Activated T-helper 1 cell treated with Interleukin-2 at 50 U/mL for 16 hours (primary cell): ENCODE results near the gene KAT7.

ENCODE experiments used
- DNase-seq: peaks from one replicate; pipeline ENCODE4 v3.0.0-alpha.2; 2020; ENCODE audit warnings: low read depth

The KAT7 gene

DNA sequence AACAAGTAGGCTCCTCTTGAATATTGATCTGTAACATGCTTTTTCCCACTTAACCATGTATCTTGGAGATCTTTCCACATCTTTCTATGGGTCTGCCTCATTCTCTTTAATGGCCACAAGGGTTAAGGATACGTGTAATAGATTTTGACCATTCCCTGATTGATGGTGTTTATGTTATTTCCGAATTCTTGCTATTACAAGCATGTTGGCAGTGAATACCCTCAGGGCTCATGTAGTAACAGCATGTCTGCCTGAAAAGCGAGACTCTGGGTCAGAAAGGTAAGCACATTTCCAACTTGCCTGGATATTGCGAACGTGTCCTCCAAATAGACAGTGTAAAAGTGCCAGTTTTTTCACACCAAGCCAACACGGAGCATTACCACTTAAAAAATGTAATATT, 54.4 kb downstream of the KAT7 start:
- DNase-seq, result no peak

DNA sequence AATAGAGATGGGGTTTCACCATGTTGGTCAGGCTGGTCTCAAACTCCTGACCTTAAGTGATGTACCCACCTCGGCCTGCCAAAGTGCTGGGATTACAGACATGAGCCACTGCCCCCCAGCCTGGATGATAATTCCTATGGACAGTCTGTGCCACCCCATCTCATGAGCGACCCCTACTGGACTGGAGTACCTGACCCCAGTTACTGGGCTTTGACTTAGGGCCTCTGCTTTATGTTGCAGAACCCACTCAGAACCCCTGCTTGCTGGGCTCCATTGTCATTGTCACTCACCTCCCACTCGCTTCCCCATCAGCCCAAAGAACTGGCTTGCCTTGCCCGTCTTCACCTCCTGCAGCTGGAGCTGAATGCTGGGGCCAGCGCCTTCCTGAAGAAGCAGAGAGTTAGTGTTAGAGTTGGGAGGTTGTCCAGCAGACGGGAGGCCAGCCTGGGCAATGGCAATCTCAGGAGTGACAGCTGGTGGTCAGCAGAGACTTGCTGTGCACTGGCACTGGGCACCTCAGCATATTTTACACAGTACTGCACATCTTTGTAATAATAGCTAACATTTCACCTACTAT, 55.4 kb downstream of the KAT7 start:
- DNase-seq, result no peak

DNA sequence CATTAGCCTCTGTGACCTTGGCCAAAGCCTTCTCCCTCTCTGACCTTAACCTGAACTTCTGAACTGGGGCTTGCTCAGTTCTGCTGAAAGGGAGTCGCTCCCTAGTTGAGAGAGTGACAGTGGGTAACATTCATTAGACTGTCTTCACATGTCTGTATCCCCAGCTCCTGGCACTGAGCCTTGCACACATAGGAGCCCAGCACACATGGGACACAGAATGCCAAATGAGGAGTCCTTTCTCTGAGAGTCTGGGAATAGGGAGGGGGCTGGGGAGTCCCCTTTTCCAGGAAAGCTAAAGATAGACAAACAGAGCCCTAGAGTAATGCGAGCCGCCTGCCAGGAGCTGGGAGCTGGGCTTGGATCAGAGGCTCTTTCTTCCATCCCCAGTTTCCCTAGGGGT, 56.8 kb downstream of the KAT7 start:
- DNase-seq, result no peak

DNA sequence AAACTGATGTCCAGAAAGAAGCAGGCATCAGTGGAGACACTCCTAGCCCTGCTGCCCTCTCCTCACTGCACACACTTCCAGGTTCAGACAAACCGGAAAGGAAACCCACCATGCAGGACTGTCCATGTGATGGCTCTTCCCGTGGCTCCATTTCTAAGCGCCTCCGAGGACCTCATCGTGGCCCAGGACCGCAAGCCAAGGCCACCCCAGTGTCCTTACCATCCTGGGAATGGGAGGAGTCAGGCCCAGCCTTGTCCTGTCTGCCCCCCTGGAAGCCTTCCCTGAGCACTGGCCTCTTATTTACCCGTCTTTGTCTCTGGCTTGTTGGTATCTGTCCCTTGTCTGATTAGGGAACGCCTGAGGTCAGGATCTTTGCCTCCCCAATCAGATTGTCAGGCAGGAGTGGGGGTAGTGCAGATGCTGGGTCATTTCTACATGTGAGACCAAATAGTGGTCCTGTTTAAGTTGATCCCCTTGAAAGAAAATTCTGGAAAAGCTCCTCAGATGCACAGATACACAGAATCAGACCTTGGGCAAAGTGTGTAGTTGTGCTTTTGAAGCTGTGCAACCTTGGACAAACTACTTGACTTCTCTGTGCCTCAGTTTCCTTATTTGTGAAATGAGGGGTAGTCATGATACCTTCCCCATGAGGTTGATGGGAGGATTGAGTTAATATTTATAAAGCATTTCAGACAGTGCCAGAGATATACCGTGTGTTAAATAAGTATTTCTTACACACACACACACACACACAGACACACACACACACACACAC, 58.6 kb downstream of the KAT7 start:
- no peak for DNase-seq

DNA sequence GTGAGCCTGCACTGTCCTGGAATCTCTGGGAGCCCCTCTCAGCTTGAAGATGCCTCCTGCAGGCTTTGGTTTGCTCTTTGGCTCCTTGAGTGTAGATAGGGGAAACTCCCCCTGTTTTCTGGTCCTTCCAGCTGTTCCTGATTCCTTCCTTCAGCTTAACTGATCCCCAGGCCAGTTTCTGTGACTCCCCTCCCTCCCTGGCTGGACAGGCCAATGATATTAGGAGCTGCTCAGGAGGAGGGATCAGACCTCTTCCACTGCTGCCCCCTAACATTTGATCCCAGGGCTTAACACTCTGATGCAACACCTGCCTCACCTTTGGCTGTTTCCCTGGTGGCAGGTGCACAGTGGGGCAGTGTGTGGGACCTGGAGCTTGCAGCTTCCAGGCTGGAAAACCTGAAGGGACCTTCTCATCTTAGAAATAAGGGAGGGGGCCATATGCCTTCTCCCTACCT, 59.6 kb downstream of the KAT7 start, which contains the start of gene TAC4:
TSS of gene TAC4 (minus strand) at position 51 of the 455 bp plus-strand sequence. CDS start 52 bp downstream, outside the sequence.
- no peak for DNase-seq

DNA sequence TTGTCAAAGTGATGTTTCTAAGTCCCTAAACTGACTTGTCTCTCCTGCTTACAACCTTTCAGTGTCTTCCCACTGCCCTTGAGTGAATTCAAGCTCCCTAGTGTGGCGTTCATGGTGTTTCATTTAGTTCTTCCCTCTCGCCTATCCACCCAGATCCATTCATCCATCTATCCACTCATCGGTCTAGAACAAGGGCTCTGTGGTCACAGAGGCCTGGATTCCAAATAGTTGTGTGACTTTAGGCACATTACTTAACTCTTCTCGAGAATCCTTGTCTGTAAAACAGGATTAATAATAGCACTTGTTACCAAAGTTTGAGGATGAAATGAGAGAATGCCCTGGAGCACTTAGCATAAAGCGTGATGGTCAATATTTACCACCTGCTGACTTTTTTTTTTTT, 60.3 kb downstream of the KAT7 start:
- no peak for DNase-seq

DNA sequence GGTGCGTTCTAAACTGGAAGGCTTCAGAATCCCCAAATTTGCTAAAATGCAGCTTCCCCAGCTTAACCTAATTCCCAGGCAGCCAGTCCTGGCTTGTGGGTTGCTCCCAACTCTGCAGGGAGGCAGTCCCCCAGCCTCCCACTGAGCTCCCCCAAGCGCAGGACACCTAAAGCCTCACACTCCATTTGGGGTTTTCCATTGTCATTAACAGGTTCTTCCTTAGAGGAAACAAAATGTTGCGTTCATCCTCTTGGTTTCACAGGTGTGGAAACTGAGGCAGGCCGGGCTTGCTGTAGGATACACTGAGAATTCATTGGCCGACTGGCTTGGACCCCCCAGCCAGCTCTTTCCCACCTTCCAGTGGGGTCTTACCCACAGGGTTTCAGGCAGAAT, 61.7 kb downstream of the KAT7 start:
- DNase-seq, result no peak

DNA sequence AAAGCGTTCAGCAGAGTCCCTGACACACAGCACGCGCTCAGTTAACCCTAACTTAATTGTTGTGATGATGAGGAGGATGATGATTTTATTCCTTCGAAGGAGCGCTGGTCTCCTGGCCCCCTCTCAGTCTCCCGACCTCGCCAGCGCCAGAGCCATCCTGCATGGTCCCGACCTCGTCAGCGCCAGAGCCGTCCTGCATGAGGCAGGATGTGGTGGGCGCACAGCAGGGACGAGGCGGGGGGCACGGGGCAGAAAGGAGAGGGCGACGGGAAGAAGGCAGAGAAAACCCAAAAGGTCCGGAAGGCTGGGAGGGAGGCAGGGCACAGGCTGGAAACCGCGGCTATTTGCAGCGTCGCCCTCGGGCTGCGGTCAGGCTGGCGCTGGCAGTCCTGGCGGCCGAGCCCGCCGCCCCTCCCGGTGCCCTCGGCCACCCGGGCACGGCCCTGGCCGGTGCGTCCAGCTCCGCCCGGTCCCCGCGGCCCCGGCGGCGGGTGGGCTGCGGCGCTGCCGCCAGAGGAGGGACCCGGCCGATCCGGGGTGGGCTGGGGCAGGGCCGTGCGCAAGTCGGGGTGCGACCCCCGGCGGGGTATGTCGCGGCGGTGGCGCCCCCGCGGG, 62.4 kb downstream of the KAT7 start:
- no peak for DNase-seq

DNA sequence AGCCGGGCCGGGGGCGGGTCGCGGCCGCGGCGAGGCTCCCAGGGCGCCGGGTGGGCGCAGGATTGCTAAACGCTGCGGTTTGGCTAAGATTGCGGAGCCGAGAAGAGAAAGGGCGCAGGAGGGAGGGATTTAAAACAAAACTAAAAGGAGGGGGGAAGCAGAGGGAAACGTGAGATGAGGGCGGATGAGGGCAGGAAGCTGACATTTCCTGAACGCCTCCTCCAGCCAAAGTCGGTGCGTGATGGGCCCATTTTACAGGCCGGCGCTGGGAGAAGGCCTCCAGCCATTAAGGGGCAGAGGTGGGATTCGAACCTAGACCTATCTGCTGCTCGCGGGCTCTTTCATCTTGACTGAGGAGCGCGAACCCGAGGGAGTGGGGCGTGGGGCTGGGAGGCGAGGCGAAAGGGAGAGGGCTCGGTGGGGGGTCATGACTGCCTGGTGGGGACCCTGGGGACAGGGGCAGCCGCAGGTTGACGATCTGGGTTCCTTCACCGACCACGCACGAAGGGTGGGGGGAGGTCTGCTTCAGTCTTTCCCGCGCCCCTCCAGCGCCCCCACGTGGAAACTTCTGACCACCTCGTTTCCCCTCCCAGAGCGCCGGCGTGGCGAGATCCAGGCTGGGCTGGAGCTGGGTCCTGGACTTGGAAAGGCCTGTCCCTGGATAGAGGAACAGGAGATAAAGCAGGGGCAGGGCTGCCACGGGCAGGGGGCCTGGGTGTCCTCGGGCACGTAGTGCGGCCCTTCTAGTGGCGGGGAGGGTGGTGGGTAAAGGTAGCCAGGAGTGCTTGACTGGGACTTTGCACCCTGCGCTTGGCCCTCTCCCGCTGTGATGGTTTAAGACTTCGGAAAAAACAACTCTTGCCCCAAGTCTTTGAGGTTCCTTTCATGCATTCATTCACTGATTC, 63.2 kb downstream of the KAT7 start:
- peak; percentile 41 for DNase-seq

DNA sequence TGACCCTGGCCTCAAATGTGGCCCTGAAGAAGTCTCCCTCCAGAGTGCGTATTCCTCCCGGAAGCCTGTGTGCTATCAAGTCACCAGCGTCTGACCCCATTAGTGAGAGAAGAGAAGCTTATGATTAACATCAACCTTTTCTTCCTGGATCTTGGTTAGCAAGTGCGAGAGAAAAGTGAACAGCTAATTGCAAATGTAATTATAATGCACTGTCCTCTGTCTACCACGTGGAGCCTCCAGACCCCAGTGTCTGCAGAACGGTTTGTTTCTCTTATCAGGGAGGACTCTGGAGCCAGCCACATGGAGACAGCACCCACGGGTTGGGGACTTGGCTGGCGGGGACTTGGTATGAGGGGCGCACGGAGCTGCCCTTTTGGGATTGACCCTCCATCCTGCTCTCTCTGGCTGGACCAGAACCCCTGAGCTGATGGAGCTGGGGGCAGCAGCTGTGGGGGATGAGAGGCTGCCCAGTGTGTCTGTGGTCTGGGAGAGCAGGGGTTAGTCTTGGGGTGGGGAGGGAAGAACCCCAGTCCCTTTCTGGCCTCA, 65.1 kb downstream of the KAT7 start:
- DNase-seq, result no peak

DNA sequence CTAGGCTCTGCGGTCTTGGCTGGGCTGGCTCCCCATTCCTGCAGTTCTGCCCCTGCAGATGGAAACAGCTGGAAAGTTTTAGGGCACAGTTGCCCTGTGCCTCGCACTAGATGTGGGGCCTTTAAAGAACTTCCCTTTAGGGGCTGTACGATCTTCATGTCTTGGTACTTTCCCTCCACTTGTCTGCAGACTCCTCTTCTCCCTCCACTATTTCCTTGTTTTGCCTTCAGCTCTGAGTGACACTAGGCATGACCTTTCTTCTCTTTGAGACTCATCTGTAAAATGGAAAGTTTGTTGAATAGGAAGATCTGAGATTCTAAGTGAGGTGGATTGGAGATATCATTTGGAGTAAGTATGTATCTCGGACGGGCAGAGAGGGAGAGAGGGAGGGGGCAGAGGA, 65.6 kb downstream of the KAT7 start:
- no peak for DNase-seq

DNA sequence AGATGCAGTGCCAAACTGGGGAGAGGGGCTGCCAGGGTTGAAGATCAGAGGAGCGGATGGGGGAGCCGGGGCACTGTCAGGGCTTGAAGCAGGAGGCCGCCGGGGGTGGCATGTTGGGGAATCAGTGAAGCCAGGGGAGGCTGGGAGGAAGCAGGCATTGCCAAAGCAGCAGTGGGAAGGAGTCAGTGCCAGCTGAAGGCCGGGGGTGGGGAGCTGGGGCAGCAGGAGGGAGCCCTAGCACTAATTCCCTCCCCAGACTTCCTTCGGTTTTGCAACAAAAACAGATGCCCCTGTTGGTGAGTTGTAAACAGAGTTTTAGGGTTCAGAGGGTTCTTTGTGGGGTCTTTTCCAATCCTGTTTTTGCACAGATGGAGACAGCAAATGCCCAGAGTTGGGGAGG, 70.3 kb downstream of the KAT7 start:
- no peak for DNase-seq

DNA sequence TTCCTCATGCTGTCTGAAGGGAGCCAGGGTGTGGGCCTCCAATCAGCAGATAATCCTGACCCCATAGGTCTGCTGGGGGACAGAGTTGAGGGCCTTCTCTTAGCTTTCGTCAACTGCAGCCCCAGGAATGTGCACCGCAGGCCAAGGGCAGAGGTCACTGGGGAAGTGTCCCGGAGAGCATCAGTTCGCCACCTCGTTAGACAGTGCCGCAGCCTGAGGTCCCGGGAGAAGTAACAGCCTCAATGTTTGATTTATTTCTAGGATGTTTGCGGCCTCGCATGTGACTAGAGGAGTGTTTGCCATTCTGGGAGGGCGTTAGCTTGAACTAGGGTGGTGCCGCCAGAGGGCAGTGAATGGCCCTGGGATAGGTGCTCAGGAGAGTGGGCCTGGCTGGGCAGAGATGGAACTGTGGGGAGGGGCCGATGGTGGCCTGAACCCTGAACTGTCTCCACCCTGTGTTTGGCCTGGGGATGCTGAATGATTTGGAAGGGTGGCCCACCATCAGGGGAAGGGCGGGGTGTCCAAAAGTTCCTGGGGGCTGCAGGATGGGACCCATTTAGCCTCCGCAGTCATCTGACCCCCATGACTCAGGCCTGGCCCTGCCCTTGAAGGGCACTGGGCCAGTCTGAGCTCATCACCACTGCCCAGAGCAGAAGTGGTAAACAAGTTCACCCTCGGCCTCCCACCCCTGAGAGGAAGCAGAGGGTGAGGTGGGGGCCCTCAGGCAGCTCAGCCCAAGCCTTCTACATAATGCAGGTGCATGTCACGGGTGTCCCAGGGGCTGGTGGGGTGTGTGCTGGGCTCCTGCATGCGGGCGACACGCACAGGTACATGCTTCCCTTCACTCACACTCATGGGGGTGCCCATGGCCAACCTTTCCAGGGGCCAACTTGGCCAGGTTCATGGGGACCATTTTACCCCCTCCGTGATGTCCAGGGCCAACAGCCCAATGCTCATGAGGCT, 71.8 kb downstream of the KAT7 start:
- DNase-seq, result no peak

DNA sequence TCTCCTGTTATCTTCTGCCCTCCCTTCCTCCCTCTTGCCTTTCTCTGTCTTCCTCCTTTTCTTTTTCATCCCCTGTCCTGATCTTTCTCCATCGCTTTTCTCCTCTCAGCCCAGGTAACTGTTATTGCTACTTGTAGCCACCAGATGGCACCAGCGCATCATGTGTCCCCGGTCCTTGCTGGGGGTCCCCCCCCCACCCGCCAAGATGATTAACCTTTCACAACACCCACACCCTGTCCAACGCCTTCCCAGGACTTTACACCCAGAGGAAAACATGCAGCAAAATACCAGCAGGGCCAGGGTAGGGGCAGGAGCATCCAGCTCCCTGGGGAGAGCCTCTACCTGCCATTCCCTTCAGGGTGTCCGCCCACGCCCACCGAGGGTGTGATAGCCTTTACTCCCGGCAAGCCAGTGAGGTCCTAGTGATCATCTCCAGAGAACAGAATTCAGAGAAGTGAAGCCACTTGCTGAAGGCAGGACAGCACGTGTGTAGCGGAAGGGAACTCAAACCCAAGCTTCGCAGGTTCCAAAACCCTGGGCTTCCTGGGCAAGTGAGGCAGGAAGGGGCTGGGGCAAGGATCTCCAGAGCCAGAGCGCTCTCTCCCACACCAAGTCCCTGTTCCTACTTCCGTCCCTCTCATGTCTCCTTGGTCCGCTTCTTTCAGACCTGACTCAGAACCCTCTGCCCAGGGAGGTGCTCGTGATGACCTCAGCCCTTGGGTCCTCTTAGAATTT, 72.8 kb downstream of the KAT7 start:
- DNase-seq, result peak; percentile 33

DNA sequence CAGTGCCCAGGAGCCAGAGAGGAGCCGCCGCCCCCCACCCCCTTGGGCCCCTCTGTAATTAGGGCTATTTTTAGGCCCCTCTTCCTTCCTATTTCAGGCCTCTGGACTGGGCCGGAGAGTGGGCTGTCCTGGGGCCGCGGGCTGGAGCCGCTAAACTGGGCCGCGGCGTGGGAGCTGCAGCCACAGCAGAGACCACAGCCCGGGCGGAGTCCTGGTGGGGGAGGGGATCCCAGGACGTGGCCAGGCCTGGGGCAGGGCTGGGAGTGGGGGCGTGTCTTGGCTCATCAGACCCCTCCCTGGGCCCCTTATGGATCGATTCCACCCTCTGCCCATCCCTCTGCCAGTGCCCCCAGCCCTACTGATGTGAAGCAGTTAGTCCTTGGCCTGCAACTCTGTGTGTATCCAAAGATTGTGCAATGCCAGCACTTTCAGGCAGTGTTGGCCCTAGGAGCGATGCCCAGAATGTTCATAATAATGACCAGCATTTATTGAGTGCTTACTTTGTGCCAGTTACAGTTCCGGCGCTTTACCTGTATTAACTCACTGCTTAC, 74.4 kb downstream of the KAT7 start:
- no peak for DNase-seq

DNA sequence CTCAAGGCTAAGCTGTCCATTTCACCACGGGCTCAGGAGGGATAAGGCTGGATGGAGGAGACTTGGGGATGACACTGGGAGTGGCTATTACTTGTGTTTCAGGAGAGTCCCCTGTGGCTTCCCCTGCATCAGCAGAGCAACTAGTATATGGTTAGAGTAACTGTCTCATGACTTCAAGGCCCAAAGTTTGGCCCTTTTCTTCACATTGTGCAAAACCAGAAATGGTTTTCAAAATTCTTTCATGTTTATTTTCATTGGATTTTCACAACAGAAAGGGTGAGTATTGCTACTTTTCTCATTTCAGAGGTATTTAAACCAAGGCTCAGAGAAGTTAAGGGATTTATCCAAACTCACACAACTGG, 77.5 kb downstream of the KAT7 start:
- no peak for DNase-seq

DNA sequence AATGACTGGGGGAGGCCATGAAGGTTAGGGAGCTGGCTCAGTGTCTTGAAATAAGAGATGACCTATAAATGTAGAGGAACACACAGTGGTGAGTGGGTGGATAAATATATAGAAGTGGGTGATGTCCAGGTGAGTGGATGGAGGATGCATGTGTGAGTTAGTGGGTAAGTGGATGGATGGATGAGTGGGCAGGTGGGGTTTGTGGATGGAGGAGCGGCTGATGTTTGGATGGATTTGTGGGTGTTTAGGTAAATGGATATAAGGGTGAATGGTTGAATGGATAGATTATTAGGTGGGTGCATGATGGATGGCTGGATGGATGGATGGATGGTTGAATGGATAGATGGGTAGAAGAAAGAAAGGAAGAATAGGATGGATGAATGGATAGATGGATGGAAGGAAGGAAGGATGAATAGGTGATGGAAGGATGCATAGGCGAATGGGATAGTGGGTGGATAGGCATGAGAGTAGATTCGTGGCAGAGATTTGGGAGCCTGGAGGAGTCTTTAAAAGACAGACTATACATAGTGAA, 78.5 kb downstream of the KAT7 start:
- DNase-seq, result no peak

DNA sequence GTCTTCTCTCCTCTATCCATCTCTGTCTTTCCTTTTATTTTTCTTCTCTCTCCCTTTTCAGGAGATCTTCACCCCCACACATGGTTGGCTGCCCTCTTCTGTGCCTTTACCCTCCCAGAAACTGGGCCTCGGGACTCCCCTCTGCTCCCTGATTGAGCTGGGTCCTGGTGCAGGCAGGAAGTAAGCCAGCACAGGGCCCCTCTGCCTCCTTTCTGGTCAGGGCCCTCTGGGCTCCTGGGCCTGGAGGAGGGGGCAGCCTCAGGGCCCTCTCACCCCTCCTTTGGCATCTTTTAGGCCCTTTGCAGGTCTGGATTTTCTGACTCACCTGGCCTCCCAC, 80.5 kb downstream of the KAT7 start:
- DNase-seq, result no peak

DNA sequence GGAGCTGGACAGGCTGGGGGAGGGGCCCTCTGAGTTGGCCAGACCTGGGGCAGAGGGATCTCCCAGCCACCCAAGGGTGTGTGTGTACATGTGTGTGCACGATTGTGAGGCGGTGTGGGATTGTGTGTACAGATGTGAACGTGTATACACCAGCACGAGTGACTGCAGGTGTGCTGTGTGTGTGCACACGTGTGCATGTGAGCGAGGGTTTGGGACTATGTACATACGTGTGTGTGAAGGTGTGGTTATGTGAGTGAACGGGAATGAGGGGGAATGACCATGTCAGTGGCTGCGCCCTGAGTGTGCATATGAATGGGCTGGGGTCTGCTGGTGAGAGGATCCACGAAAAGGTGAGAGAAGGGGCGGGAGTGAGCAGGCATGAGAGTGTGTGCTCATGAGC, 81.8 kb downstream of the KAT7 start:
- DNase-seq, result no peak

DNA sequence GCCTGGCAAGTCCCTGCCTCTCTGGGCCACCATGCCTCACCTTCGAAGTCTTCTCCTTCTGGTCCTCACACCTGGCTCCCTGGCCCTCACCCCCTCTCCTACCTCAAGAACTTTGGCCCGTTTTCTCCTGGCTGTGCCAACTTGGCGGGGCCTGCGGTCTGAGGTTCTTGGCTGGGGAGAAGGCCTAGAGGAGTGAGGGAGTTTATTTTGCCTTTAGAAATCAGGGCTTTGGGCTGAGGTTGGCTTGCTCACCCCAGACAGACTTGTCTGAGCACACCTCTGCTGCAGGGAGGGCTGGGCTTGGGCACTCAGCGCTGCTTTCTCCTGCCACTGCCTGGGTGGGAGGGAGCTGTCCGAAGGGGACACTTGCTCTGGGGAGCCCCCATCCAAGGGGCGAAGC, 82.7 kb downstream of the KAT7 start:
- no peak for DNase-seq
